ENCODE measurements around the gene EBNA1BP2.

- TF ChIP-seq CTCF (IDR thresholded peaks at IDR 0.05) (no peak), POLR2A (IDR thresholded peaks at IDR 0.05) (no peak)
These were observed 12.9 kb upstream of the EBNA1BP2 start for GRCh38 chr1:43184995-43185394.
